NCI-H187 (cell line): ENCODE data around the gene INPP5A.
"Not testable (repeated sequence)": the region's sequence is repeated elsewhere in the genome, so short reads cannot be mapped to it uniquely, and the experiment has no call there.

Experiments used
- DNase-seq, 2 experiments: peaks; one replicate each; lab custom pipeline; 2025; lab: John Stamatoyannopoulos, UW

Gene INPP5A

DNA sequence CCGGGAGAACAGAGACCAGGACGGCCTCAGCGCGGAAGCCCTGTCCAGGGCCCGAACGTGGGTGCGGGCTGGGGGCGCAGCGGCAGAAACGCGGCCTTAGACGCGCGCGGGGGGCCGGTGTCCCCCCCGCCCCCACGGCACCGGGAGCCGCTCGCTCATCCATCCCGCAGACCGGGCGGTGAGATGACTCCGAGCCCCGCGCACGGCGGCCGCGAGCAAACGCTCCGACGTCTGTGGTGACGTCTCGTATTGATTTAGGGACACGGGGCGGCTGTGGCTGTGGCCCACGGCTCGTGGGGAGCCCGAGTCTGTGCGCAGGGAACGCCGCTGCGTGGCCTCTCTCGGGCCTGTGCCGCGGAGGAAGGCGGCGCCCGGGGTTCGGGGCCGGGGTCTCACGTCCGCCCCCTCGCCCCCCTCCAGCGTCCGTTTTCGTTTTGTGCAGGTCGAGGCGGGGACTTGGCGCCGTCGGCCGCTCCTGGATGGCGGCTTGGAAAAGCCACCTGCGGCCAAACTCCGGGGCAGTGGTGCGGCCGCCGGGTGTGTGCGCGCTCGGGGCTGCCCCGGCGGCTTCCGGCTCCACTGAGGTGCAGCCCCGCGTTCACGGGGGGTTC is 249.4 kb downstream of the INPP5A start:
- DNase-seq = no peak

DNA sequence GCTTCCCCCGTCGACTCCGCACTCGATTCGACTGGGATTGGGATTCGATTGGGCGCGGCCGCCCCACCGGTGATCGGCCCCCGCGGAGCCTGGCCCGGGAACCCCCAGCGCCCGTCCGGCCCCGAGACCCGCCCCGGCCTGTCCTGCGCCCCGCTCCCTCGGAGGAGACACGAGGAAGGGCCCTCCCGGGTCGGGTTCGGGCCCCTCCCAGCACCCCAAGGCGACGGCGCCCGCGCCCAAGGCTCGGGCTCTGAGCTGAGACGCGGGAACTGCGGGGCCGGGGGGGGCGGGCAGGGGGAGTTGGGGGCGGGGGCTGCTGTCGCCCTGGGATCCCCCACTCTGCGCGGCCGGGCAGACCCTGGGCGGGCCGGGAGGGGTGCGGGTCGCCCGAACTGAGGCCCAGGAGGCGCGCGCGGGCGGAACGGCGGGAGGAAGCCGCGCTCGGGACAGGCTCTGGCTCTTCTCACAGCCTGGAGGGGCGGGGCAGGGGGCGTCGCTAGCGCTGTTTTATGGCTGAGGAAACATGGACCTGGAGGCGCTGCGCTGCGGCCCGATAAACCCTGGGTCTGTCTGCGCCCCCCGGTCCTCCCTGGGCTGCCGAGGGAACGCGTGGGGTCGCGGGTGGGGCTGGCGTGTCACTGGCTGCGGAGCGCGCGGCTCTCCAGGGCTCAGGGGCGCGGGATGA is 250.1 kb downstream of the INPP5A start:
- no peak for DNase-seq

DNA sequence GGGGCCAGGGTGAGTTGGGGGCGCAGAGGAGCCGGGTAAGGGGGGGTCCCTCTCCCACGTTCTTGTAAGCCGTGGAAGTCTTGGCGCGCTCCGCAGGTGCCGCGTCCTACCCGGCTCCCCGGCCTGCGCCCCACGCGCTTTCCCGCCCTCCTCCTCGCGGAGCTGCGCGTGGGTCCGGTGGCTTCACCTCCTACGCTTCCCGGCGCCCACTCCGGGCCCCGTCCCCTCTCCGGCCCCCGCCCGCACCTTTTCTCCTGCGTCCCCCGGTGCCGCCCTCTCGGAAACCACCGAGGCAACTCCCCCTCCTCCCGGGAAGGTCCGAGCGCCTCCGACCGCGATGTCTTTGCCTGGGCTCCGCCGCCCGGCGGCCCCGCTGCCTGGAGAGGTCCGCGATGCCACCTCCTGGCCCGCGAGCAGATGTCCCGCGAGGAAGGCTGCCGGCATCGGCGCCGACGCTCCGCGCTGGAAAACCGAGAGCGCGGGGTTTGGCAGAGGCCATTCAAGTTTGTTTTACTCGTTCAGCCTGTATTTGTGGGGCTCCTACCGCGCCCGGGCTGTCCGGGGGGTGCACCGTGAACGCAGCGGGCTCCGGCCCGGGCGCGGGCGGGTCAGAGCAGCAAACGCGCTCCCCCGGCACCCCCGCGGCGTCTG is 250.7 kb downstream of the INPP5A start:
- DNase-seq = no peak

DNA sequence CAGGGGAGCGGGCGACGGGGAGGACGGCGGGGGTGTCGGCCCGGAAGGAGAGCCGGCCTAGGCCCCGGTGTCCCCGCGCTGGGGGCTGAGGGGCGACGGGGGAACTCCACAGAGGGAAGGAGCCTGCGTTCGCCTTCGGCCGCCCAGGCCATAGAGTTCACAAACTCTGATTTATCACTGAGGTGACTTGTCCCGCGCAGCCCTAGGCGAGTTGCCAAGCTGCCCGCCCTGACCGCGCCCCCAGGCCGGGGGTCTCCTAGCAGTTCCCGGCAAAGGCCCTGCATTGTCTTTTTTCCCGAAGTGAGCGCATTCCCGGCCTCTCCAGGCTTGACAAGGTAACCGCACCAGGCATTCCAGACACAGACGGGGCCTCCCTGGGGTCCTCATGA is 251.2 kb downstream of the INPP5A start:
- DNase-seq = no peak

DNA sequence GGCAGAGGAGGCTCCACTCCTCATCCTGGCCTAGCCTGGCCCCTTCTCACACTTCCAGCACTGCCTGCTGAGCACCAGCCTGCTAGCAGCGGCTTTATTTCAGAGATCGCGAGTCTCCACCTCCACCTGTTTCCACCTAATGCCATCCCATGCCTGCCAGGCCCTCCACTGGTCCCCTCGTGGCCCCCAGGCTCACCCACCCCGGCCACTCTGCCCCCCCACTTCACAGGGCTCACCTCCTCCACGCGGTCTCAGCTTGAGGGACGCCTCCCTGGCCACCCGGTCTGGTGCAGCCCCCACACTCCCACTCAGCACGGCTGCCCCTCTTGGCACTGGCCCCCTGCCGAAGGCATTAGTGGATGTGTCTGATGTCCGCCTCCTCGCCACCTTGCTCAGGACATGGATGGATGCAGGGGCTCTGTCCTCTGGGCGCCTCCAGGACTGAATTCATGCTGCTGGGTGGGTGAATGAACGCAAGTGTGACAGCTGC is 252.1 kb downstream of the INPP5A start:
- DNase-seq = no peak

DNA sequence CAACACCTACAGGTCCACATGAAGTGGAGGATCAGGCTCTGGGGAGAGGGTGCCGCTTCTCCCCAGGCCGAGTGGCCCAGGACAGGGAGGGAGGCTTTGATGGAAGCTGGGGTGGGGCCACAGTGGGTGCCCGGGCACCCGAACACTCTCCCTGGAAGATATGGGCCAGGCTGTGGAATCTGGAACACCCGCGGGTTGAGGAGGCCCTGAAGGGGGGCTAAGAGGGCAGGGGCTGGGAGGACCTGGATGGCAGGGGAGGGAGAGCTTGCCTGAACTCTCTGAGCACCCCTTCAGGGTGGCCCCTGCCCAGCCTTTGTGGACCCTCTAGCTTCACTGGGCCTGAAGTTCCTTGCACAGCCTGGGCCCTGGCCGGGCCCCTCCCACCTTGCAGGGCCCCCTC is 252.9 kb downstream of the INPP5A start:
- no peak for DNase-seq

DNA sequence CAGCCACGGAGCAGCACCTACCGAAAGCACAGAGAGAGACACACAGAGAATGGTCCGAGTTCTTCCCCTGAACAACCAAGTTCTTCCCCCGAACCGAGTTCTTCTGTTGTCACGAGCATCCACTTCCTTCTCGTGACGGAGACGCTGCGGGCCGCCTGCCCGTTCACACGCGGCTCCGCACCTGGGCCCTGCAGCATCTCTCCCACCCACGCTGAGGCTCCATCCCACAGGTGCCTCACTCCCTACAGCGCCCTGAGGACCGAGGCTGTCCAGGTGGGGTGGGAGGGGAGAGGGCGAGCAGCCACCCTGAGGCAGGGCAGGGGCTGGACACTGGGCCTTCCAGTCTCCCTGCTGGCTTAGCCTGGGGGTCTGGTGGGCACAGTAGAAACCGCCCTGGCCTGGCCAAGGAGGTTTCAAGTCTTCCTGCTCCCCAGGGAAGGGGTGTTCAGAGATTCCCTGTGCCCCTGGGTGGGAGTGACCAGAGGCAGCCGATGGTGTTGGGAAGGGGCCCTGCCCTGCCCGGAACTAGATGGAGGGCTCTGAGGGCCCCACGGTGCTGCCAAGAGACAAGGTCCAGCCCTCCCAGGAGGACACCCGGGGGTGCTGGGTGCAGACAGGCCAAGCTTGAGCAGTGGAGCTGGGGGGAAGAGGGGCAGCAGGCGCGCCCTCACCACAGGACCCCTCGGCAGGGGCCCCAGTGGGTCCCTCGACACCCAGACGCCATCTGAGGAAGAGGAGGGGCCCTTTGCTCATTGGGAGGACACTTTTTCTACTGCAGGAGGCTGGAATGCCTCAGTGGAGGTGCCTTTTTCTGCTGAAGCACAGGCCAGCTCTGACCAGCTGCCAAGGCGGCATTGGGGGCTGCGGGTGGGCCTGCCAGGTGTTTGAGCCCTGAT is 253.6 kb downstream of the INPP5A start:
- no peak for DNase-seq

DNA sequence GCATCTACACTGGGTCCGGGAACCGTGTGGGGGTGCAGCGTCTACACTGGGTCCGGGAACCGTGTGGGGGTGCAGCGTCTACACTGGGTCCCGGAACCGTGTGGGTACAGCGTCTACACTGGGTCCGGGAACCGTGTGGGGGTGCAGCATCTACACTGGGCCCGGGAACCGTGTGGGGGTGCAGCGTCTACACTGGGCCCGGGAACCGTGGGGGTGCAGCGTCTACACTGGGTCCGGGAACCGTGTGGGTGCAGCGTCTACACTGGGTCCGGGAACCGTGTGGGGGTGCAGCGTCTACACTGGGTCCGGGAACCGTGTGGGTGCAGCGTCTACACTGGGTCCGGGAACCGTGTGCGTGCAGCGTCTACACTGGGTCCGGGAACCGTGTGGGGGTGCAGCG is 254.5 kb downstream of the INPP5A start:
- DNase-seq = not testable (repeated sequence)

DNA sequence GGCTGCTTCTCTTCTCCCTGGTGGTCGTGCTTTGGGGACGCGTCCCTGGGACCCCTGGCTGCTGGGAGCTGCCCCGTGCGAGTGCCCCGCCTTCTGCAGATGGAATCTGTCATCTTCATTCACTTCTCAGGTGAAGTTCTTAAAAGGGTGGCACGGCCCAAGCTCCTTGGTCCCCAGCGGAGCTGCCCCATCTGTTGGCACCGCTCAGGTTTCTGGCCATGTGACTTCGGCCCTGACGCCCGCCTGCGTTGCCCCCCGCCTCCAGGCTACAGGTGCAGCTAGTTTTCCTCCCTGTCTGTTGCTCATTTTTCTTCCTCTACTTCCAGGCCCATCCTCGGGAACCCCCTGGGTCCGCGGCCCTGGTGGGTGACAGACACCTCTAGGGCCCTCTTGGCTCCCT is 255.2 kb downstream of the INPP5A start:
- no peak for DNase-seq

DNA sequence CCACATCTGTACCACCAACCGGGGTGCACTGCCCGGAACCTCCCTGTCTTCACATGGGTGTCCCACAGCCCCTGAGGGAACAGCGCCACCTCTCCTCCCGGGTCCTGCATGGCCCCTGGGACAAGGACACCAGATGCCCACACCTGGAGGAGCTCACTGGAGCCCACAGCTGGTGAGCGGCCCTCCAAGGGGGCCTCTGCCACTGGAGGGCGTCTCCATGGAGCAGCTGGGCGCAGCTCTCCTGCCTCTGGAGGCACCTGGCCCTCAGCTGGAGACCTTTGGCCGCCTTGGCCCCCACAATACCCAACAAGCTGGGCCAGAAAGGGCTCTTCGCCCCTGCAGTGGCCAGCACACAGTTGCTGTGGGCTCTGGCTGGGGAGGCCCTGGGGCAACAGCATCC is 255.6 kb downstream of the INPP5A start:
- no peak for DNase-seq

DNA sequence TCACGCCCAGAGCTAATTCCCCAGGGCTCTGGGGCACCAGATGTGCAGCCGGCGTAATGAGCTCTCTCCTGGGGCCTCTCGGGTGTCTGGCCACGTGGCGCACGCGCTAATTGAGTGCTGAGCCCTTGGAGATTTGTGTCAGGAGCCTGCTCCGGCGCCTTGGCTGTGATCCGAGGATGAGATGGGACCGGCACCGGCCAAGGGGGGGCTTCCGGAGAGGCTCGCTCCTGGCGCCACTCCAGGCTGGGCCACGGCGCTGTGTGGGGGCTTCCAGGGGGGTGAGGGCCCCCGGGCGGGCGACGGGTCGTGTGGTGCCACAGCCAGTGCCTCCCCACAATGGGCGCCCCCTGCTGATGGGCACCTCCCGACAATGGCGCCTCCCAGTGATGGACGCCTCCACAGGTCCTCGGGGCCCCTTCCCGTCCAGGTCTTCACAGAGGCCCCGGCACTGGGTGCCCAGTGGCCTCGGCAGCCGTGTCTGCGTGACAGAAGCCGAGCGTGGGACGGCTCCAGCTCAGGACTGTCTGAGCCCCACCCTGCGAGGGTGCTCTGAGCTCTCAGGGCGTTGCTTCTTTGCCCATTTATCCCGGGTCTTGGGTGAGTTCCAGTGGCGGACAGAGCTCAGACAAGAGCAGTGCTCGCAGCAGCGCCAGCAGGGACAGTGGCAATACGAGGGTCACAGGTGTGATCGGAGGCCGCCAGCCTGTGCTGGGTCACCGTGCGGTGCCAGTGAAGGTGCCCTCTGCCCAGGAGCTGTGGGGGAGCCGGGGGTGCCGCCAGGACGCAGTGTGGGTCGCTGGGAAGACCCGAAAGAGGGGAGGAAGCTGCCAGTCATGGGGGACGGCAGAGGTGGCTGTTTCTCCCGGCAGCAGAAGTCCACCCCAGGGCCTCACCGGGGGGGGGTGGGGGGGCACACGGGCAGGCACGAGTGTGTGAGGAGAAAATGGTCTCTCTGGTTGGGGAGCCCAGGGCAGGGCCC is 256.6 kb downstream of the INPP5A start:
- no peak for DNase-seq

DNA sequence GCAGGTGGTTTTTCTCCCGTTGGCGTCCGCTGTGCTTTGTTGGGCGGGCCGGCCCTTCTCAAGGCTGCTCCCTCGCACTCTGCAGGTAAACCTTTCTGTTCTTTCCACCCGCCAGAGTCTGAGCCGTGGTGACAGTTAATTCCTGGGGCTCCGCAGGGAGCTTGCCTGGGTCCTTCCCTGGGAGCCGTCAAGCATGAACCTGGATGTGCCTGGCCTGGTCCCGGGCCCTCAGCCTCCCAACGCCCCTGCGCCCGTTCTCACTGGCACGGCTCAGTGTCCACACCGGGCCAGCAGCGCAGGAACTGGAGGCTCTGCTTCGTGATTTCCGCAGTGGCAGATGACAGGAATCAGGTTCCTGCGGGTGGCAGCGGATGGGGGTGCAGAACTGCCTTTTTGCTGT is 259.3 kb downstream of the INPP5A start:
- DNase-seq = no peak

DNA sequence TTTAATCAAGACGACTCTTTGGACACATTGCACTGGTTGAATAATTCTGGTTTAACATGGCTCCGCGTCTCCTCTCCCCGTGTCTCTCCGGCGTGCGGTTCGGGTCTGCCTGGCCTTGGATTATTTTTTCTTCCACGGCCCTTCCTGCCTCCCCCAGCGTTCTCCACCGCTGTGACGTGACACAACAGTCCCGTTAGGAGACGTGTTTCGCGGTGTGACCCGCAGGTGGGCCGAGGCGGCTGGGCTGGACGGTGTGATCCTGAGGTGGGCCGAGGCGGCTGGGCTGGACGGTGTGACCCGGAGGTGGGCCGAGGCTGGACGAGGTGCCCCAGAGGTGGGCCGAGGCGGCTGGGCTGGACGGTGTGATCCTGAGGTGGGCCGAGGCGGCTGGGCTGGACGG is 260.4 kb downstream of the INPP5A start:
- DNase-seq = not testable (repeated sequence)

DNA sequence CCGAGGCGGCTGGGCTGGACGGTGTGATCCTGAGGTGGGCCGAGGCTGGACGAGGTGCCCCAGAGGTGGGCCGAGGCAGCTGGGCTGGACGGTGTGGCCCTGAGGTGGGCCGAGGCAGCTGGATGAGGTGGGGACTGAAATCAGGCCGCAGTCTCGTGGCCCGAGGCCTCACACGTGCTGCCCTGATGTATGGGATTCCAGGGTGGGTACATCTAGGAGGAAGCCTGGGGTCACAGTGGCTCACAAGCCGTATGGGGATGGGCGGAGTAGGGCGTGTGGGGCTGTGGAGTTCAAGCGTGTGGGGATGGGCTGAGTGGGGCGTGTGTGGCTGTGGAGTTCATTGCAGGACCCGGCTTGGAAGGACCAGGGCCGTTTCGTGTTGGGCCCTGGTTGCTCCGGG is 260.8 kb downstream of the INPP5A start:
- no peak for DNase-seq

DNA sequence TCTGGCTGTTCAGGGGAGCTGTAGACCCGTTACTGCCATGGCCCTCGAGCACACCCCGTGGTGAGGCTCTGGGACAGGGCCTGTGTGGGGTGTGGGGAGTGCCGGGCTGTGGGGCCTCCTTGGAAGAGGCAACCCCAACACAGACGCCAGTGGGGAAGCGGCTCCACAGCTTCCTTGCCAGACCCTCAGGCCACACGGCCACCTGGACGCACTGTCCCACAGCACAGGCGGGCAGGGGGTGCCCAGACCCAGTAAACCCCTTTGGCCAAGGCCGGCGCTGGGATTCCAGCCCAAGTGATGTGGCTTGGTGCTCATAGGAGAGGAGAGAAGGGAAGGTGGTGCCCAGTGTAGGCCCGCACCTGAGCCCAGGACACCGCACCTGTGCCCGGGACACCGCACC is 261.3 kb downstream of the INPP5A start:
- DNase-seq = no peak

DNA sequence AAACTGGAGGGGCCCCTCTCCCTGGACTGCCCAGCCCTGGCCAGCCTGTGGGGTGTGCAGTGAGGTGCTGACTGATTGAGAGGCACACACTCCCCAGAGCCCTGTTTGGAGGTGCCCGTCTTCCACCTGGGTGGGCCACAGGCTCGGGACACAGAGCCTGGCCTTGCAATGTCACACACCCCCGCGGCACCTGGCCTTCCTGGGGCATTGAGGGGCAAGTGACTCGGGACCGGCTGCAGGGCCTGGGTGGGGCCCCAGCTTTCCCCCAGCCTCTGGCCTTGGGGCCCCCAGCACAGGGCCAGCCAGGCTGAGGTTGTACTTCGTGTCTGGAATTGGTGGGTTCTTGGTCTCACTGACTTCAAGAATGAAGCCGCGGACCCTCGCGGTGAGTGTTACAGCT is 262.3 kb downstream of the INPP5A start:
- no peak for DNase-seq

DNA sequence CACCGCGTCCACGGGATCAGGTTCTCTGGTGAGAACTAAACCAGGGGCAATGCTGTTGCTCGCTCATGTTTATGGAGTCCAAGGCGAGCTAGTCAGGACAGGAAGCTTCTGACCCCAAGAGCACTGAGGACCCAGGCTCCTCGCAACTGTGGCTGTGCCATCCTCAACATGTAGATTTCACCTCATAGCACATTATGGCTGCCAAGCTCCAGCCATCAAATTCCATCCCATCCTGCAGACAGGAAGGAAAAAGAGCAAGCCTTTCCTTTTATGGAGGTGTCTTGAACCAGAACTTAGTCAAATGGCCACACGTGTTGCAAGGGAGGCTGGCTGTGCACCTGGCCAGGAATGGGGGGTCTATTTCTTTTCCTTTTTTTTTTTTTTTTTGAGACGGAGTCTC is 264.5 kb downstream of the INPP5A start:
- DNase-seq = no peak

DNA sequence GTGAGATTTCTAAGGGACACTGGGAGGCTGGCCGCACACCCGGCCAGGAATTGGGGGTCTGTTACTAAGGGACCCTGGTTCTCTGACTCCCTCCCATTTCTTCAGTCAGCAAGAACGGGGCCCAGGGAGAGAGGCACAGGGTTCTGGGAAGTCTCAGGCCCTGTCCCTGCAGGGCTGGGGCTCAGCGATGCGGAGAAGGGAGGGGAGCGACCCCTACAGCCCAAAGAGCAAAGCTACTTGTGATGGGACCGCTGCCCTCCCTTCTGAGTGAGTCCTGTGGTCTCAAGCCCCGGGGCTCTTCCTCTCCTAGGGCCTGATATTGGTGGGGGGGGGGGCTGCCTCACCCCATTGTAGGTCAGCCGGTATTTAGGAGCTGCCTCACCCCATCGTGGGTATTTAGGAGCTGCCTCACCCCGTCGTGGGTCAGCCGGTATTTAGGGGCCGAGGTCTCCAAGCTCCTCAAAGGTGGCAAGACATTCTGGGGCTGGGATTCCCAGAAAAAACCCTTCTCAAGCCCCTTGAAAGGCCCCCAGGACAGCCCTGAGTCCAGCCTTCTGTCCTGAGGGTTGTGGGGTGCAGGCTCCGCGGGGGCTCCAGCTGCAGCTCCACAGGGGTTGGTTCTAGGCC is 265.2 kb downstream of the INPP5A start:
- no peak for DNase-seq

DNA sequence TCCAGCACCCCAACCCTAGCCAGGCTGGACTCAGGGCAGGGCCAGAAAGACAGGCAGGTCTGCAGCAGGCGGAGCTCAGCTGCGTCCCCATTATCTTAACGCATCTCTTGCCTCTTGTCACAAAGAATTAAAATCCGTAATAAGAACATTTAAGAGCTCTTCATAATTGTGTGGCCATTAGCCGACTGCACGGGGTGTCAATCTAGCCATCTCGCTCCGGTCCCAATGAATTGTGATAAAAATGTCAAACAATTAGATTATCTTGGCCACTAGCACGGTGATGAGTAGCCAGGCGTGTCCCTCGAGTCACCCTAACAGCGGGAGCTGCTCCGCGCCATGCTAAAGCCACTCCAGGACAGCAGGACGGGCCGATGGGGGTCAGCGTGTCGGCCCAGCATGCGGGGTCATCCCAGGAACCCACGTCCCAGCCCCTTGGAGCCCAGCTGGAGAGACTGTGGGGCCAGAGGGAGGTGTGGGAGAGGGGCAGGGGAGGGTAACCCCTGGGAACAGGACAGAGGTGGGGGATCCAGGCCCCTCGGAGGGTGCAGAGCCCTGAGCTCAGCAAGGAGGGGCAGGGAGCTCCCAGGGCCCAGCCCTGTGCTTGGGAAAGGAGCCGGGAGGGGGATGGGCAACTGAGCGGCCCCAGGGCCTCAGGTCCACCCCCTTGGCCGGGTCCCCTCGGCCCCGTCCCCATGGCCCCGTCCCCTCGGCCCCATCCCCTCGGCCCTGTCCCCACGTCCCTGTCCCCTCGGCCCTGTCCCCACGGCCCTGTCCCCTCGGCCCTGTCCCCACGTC is 266.0 kb downstream of the INPP5A start:
- DNase-seq = no peak

DNA sequence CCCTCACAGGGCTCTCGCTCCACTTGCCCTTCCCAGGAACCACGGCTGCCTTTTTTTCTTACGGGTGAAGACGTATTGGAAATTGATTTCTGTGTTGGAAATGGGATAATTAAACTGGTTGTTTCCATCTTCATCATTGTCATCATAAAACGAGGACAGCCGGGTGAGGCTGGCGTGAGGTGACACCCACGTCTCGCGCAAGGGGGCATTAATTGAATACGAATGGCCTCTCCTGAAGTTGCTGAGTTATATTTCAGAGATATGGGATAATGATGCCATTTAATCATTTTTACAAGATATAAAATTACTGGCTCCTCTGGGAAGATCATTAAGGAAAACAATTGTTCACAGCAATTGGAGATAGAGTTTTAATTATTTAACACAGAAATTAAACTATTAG is 266.7 kb downstream of the INPP5A start:
- no peak for DNase-seq
